Fibroblast of upper back skin (primary cell): ENCODE measurements around the gene HS6ST1.
"Not testable (repeated sequence)": the region's sequence is repeated elsewhere in the genome, so short reads cannot be mapped to it uniquely, and the experiment has no call there.

Experiments used
- DNase-seq: peaks from one replicate; pipeline ENCODE4 v3.0.0-alpha.2; 2013

The HS6ST1 gene

DNA sequence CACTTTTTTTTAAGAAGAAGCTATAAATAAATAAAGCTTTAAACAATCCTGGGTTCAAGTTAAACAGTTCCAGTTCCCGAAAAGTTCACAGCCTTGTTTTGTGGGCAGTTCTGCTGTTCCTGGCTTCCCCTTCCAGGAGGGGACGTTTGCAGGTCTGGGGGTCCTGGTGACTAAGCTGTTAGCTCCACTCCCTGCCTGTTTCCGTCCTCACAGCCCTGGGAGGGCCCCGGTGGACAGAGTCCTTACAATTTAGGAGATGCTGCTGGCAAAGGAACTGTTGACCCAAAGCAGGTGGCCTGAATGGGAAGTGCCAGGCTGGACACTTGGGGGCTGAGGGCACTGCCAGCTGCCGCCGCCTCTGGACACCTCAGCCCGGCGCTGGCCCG, 53.1 kb downstream of the HS6ST1 start:
- DNase-seq = not testable (repeated sequence)

DNA sequence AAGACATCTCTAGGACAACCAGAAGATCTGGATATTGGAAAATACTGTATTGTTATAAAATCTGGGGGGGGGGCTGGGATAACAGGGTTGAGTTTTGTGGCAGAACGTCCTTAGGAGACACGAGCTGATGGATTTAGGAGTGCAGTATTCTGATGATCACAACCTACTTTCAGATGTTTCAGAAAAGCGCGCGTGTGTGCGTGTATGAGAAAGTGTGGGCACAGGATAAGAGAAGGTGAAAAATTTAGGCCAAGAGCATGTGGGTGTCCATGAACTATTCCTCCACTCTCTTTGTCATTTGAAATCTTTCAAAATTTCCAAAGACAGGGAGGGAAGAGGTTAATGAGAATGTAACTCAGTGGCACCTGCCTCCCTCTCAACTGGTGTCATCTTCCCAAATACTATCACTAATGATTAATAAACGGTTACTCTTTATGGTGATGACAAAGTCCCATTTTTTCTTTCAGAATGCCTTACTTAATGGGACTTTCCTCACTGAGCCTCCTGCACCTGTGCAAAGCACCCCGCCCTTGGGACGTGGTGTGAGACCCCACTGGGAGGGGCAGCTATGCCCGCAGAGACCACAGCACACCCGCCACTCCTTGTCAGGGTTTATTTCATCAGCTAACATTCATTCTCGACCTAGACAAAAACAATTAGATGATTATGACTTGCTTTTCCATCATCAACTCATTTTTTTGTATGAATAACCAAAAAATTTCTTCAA, 53.6 kb downstream of the HS6ST1 start:
- DNase-seq = no peak

DNA sequence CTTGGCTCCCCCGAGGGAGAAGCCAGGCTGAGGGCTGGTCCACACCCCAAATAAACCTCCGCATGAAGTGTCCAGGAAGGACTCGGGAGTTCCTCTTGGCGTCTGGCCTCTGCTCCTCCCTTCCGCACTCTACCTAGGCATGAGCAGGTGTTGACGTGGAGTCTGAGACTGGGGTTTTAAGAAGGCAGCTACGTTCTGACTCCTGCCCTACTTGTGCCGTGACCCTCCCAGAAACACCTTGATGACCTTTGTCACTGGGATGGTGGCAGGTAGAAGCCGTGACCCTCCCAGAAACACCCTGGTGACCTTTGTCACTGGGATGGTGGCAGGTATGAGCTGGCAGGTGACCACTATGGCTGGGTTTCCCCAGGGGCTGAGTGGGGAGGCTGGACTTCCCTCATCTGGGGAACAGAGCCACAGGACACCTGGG, 54.8 kb downstream of the HS6ST1 start:
- no peak for DNase-seq

DNA sequence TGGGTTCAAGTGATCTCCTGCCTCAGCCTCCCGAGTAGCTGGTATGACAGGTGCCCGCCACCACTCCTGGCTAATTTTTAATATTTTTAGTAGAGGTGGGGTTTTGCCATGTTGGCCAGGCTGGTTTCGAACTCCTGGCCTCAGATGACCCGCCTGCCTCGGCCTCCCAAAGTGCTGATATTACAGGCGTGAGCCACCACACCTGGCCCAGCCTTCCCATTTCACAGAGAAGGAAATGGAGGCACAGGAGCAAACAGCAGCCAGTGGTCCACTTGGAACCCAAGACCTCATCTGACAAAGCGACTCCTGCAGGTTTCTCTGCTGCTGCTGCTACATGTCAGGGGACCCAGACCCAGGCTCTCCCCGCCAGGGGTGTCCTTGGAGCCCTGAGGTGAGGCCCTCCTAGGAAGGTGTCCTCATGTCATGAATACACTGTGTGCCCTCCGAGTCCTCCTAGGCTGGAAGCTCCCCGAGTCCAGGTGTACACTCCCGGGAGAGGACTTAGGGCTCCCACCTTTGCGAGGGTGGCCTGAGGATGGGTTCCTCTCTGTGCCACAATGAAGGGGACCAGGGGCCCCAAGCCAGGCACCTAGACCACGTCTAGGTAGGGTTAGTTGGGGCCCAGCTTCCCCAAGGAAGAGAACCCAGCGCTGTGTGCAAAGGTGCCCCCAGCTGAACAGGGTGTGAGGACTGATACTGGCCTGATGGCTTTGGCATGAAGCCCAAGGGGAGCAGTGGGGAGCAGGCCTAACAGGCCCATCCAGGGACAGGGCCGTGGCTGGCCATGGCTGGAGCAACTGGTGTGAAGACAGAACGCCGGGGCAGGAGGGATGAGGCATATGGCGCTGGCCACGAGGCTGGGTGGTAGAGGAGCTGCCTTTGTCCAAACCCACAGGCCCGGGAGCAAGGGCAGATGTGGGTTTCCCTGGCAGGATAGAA, 56.1 kb downstream of the HS6ST1 start:
- no peak for DNase-seq

DNA sequence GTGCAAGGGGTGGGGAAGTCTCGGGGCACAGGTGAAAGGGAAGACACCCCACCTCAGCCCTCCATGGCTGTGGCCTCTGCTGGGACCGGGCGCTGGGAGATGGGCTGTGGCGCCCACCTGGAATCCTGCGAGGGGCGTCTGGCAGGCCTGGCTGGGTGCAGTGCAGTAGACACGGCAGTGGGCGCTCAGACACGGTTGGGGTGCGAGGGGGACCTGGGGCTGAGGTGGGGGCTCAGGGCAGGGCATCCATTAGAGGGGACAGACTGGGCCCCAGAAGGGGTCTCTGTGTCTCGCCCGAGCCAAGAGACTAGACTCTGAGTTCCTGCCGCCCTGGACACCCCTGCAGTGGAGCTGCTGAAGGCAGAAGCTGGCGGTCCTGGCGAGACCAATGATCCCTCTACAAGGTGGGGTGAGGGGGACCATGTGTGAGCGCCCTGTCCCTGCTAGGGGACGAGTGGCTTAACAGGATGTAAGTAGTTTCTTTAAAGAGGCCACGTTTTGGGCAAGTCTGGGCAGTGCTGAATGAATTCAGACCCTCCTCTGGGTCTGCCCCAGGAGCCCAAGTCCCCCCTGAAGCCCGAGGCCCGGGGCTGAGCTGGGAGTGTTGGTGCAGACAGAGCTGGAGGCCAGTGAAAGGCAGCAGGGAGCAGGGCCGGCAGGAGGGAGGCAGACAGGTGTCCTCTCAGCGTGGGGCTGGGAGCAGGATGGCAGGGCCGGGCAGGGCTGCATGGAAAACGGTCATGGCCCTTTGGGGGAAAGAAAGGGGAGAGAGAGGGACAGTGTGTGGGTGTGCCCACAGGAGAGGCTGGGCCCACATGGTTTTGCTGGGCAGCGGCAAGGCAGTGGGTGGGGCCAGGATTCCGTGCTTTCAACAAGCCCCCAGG, 57.2 kb downstream of the HS6ST1 start:
- DNase-seq = no peak

DNA sequence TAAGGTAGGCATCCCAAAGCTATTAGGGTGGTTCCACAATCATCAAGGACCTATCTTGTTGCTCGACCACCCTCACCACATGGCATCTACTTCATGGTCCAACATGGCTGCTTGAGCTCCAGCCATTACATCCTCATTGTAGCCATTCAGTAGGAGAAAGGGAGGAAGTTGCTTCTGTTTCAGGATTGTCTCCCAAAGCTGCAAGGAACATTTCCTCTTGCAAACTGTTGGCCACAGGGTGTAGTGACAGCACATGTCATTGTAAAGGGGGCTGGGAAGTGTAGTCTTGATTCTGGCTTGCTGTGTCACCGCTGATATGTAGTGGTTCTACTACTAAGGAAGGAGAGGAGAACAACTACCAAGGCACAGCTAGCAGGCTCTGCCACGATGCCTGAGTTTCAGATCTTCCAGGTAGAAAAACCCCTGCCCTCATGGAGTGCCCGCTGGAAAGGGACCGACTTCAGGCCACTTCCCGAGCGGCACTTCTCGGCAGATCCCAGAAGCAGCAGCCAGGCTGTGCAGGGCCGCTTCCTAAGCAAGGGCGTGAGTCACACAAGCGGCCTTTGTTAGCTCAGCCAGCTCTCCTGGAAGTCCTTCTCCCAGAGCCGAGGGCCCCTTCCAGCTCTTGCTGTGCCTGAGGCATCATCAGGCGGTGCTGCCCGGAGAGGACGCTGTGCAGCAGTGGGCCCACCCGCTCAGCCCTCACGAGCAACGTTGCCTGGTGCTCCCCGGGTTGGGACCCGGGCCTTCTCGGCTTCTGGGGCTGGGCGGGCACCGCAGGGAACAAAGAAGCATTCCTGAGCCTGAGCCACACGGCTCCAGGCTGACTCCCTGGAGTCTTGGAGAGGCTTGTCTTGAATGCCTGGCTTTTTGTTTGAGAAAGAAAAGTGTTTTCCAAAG, 58.2 kb downstream of the HS6ST1 start:
- DNase-seq = peak; percentile 80

DNA sequence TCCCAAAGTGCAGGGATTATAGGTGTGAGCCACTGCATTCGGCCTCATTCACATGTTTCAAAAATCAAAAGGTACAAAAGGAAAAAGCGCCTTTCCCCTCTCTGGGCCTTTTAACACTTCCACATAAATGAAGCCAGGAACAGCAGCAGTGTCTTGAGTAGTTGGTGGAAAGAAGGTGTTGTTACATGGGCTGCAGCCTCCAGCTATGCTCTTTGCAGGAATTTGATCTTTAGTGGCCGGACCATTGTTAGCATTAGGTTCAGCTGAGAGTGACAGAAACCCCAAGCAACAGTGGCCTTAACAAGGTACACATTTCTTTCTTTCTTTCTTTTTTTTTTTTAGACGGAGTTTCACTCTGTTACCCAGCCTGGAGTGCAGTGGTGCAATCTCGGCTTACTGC, 59.1 kb downstream of the HS6ST1 start:
- no peak for DNase-seq

DNA sequence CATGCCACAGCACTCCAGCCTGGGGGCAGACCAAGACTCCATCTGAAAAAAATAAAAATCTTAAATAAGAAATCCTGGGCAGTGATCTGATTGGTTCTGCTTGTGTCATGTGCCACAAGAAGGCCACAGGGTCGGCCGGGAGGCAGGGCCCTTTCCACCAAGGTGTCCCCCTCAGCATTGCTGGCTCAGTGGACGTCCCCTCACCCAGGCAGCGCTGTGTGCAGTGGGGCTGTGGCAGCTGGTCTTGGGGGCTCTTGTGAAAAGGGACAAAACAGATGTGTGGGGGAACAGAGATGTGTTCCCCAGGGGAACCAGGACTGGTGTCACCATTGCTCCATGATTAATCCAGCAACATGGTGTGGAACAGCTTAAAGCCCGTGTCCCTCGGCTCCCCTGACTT, 60.5 kb downstream of the HS6ST1 start:
- DNase-seq = no peak

DNA sequence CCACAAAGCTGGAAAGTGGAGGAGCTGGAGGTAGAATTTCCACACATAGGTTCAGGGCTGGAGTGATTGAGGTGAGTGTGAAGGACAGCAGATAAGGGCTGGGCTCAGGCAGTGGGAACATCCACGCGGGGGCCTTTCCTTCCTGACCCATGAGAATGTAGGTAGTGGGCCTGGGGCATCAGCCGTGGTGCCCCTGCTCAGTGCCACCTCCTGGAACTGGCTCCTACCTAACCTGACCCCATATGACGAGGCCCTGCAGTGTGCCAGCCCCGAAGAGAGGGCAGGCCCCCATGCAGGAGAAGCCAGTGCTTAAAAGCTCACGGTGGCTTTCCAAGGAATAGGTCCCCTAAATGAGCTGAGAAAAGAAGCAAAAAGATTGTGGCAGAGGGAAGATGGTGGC, 66.2 kb downstream of the HS6ST1 start:
- DNase-seq = no peak

DNA sequence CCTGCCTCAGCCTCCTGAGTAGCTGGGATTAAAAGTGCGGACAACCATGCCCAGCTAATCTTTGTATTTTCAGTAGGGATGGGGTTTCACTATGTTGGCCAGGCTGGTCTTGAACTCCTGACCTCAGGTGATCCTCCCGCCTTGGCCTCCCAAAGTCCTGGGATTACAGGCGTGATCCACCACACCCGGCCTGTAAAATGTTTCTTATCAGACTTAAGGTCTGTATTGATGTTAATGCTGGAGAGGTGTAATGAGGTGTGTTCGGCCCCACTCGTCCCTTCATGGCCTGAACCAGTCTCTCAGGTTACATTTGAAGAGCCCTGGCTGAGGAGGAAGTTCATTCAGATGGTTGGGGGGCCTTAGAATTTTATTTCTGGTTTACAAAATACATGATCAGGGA, 66.6 kb downstream of the HS6ST1 start:
- DNase-seq = not testable (repeated sequence)

DNA sequence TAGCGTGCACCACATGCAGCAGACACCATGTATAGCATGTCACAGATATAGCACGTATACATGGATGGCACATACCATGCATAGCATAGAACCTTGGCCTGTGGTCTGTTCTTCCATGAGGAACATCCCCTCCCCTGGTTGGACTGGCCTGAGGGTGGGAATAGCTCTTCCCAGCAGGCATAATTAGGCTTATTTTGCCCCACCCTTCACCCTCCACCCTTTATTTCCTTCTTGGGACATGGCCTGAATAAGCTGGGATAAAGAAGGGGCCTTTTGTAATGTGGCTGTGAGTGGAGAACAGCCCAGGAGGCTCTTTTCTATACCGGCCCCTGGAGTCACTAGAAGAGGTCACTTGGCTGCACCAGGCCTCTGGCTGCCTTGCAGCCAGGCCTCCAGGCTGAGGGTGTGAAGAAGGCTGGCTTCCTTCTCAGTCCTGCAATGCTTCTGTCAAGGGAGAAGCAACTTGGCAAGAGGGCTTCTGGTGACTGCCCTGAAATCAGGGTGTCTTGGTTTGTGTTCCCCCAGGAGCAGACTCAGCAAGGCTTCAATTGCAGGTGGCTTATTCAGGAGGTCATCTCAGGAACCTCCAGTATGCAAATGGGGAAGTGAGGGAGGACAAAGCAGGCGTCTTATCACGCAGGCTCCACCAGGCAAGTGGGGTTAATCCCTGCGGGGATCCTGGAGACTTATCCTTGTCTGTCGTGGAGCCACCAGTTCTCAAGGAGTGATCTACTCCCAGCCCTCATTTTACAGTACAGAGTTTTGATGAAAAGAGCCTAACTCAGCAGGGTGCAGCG, 68.2 kb downstream of the HS6ST1 start:
- no peak for DNase-seq

DNA sequence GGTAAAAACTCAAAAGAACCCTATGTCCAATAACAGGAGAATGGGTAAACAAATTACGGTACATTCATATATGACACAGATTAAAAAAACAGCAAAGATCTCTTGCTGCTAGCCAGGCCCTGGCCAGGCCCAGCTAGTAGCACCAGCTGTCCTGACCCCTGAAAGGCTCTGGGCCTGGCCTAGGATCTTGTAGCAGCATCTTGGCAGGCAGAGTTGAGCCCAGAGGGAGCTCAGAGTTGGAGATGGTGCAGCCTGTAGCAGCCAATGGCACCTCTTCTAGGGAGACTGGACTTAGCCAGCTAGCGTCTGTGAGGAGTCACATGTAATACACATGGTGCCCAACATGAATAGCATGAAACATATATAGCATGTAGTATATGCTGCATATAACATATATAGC, 69.1 kb downstream of the HS6ST1 start:
- no peak for DNase-seq

DNA sequence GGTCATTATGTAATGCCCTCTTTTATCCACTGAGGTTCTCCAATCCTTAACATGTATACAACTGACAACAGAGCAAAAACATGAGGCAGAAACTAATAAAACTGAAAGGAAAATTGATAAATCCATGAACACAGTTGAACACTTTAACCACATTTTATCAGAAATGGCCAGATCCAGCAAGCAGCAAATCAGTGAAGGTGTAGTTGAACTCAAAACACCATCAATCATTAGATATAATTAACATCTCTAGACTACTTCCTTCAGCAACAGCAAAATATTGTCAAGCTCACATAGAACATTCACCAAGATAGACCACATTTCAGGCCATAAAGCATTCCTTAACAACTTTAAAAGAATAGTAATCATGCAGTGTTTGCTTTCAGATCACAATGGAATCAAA, 72.9 kb downstream of the HS6ST1 start:
- no peak for DNase-seq

DNA sequence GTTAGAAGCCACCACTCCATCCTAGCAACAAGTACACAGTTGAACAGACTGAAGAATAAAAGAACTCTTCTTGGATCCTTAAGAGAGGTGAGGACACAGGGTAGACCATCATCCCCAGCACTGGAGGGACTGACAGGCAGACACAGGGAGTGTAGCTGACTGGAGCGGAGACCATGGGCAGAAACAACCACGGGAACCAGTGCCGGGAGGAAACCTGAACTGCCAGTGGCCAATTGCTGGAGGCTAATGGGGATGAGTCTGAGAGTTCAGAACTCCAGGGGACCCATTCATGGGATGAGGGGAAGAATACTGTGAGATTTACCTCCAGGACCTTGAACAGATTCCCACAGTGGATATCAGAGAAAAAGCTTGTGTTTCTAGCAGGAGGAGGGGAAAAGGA, 76.8 kb downstream of the HS6ST1 start:
- no peak for DNase-seq

DNA sequence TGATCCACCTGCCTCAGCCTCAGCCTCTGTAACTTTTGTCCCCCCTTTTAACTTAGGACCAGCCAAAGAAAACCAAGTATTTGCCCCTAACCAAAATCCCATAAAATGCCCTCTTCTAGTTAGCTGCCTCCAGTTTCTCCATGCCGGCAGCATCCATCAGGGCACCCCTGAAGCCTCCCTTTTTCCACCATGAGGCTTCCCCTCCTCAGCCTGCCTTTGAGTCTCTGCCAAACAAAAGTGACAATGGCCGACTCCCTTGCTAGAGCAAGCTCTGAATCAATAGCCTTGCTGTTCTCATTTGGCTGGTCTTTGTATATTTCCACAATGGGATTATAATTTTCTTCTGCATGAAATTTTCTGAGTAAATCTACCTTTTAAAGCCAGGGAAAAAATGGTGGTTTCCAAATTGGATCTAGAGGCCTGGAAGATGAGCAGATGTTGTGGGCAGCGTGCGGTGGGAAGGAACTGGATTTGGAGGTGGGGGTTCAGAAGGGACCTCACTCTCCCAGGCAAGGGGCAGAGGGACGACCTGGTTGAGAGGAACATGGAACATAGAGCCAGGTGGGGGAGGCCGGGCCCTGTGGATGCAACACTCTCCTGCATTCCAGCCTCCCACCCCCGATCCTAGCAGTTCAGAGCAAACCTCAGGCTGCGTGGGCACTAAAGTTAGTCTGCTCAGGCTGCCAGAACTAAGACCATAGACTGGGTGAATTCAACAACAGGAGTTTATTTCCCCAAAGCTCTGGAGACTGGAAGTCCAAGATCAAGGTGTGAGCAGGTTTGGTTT, 80.6 kb downstream of the HS6ST1 start:
- DNase-seq = no peak

DNA sequence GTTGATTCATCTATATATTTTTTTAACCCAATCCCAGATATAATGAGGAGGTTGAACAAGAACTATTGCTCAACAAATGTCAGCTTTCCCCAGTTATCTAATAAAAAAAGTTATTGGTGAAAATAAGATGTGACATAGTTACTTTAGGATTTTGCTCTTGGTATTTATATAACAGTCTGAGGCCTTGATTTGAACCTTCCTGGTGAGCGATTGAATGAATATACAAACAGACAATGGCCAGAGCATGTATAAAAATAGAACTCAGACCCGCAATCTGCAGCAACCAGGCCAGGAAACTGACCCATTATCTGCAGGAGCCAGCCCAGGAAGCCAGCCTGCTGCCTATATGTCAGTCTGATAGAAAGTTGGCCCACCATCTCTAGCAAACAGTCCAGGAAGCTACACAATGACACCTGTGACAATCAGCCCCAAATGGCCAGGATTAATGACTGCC, 81.6 kb downstream of the HS6ST1 start:
- no peak for DNase-seq

DNA sequence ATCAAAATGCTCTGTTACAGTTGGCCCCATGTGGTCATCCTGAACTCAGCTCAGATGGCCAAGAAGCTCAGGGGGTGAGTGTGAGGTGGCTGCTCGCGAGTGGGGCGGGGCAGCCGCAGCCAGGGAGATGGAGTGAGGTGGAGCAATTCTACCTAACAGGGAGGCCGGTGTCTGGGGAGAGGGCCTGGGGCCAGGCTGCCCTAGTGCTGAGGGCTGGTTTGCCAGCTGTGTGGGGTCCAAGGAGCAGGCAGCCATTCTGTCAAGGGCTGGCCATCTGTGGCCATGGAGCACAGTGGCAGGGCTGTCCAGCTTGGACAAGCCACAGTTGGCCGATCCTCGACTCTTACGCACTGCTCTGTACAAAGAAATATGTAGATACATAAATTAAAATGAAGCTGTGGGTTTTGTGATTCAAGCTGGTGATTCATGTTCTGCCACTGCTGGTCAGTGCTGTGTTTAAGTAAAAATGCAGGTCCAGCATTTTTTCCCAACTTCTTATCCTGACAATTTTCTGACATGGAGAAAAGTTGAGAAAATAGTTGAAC, 82.1 kb downstream of the HS6ST1 start:
- DNase-seq = peak; percentile 81

DNA sequence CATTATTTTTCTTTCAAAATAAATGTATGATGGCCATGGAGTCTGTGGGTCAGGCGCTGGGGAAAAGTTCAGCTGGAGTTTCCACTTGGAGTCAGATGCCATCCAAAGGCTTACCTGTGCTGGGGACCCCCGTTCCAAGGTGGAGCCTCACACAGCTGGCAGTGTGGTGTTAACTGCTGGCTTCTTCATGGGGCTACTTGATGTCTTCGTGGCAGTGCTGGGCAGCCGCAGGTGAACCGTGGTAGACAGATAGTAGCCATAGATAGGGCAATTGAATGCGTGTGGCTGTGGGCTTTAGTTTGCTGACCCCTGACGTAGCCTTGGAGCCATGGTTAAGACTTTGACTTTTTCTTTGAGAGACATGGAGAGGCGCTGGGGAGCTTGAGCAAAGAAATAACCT, 83.1 kb downstream of the HS6ST1 start:
- DNase-seq = no peak

DNA sequence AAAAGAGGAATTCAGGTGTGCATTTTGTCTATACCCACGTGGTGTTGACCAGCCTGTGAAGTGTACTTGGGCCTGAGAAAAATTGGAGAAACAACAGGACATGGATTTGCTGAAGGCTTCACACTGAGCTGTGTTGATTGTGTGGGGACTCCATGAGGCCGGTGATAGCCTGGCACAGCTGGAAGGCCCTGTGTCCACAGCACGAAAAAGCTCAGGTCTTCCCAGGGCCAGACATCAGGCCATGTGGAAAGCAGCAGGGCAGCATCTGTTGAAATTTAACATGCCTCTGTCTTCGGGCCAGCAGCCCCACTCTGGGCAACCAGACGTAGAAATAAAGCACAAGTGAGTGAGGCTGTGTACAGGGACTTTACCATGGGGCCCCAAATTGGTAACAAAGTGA, 84.1 kb downstream of the HS6ST1 start:
- no peak for DNase-seq

DNA sequence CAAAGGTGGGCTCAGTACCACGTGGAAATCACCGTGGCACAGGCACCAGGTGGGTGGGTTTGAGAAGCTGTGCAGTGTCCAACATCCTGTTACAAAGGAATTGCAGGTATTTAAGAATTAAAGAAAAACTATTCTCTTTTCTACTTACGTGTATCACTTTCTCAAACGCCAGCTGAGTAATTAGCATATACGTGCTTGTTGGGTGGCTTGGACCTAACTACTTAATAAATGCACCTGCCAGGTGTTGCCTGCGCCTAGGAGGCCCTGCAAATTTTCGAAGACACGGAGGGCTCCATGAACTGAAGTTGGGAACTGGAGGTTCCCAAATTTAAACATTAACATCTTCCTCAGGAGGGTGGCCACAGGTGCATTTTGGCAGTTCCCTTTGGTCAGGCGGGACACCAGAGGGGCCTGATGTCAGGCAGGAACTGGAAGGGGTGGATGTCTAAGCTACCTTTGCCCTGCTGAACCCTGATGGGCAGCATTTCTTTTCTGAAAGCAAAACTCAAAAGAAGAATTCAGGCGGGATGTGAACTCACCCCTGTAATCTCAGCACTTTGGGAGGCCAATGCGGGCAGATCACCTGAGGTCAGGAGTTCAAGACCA, 84.8 kb downstream of the HS6ST1 start:
- no peak for DNase-seq
